ENCODE results near the gene CKAP4. TPM values are rescaled to one million over a fixed set of nuclear protein-coding genes. Genes with fewer than 3 reads are reported as not detected.

CKAP4 gene, protein sequence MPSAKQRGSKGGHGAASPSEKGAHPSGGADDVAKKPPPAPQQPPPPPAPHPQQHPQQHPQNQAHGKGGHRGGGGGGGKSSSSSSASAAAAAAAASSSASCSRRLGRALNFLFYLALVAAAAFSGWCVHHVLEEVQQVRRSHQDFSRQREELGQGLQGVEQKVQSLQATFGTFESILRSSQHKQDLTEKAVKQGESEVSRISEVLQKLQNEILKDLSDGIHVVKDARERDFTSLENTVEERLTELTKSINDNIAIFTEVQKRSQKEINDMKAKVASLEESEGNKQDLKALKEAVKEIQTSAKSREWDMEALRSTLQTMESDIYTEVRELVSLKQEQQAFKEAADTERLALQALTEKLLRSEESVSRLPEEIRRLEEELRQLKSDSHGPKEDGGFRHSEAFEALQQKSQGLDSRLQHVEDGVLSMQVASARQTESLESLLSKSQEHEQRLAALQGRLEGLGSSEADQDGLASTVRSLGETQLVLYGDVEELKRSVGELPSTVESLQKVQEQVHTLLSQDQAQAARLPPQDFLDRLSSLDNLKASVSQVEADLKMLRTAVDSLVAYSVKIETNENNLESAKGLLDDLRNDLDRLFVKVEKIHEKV
- total RNA-seq (10 to 100 TPM; 14.2 to 24.4 (median 19.7) TPM), polyA plus RNA-seq (10 to 100 TPM in 1 of 3 donors, 1 to 10 TPM in 2; 7.6 to 14.7 (median 8.0) TPM)
- long read RNA-seq, donor 1, transcript CKAP4-201 (2 exons, 3,093 nt), result major isoform, 59 of 62 reads
- long read RNA-seq, donor 1, partial matches to known transcripts, result 0 of 62 reads
- long read RNA-seq, donor 1, other reads (novel, unspliced or antisense), result 3 of 62 reads
- long read RNA-seq, donor 2, transcript CKAP4-201 (2 exons, 3,093 nt), result major isoform, 66 of 80 reads
- long read RNA-seq, donor 2, partial matches to known transcripts, result 0 of 80 reads
- long read RNA-seq, donor 2, other reads (novel, unspliced or antisense), result 14 of 80 reads

DNA sequence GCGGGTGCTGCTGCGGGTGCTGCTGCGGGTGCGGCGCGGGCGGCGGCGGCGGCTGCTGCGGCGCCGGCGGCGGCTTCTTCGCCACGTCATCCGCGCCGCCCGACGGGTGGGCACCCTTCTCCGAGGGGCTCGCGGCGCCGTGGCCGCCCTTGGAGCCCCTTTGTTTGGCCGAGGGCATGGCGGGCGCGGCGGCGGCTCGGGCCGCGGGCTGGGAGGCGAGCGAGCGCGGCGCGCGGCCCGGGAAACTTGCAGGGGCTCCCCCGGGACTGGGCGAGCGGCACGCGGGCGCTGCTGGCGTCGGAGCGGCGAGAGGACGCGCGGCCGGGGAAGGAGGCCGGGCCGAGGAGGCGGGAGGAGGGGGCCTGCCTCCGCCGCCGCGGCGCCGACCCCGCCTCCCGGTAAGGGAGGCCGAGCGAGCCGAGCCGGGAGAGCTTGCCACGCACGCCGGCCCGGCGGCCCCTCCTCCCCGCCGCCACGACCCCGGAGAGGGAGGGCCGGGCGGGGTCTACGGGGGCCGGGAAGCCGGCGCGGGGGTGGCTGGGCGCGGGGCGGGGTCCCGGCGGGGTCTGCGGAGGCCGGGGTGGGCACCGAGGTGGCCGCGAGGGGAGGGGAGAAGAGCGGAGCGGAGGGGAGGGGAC lies at the start of gene CKAP4:
CKAP4 (minus strand) TSS at position 347 of the 638 bp plus-strand sequence; CDS start at position 178, 169 bp downstream.
- 0 to 1% (median 1%) methylated on average over 42 to 101 of the region's 102 CpGs for WGBS, 3 donors
- DNase-seq (peak; percentile 82 to 88), ATAC-seq (peak; percentile 68 to 73 (median 70))
- Histone ChIP-seq H3K4me3 (peak within 1 kb of the TSS; percentile 74), H3K36me3 (ENCODE audit: insufficient read depth in 1 of 2, low read depth in 1 of 2) (no peaks in the 10 kb centered on the region), H3K9me3 (no peaks in the 10 kb centered on the region), H3K27me3 (ENCODE audit: insufficient read depth in 3 of 3, low read length in 2 of 3) (no peaks in the 10 kb centered on the region), H3K27ac (peak within 1 kb of the TSS; percentile 95), H3K4me1 (peaks cover 38% of the 10 kb centered on the region)
- intact Hi-C loops (cut with DNase I), result loop anchor here (5.0 kb wide), 1 partner anchor 55 kb away; the partner anchor contains the start of gene TCP11L2 (in 2 of the 2)
- TF ChIP-seq, protein P1, sequence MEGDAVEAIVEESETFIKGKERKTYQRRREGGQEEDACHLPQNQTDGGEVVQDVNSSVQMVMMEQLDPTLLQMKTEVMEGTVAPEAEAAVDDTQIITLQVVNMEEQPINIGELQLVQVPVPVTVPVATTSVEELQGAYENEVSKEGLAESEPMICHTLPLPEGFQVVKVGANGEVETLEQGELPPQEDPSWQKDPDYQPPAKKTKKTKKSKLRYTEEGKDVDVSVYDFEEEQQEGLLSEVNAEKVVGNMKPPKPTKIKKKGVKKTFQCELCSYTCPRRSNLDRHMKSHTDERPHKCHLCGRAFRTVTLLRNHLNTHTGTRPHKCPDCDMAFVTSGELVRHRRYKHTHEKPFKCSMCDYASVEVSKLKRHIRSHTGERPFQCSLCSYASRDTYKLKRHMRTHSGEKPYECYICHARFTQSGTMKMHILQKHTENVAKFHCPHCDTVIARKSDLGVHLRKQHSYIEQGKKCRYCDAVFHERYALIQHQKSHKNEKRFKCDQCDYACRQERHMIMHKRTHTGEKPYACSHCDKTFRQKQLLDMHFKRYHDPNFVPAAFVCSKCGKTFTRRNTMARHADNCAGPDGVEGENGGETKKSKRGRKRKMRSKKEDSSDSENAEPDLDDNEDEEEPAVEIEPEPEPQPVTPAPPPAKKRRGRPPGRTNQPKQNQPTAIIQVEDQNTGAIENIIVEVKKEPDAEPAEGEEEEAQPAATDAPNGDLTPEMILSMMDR (IDR thresholded peaks at IDR 0.05), result no peak

DNA sequence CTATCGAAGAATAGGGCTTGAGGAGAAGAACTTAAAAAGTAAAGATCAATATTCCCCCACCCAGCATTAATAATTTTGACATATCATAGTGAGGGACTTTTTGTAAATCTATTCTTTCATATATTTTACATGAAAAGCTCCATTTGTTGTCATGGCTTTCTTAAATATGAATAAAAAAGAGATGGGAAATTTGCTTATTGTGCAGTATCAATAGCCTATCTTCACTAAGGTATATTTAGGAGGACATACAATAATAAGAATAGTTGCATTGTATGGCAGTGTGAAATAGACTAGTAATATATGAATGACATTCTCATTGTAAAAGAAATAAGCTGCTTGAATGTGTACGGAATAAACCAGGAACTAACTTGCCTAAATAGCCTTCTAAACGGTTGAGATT lies 49.3 kb upstream of the CKAP4 start:
- H3K27me3 ChIP-seq (ENCODE audit: insufficient read depth in 3 of 3, low read length in 2 of 3), result no peaks in the 10 kb centered on the region
- H3K27ac ChIP-seq, result no peak overlapping the region
- H3K36me3 ChIP-seq (ENCODE audit: insufficient read depth in 1 of 2, low read depth in 1 of 2), result no peaks in the 10 kb centered on the region
- intact Hi-C loops (cut with DNase I), result no loop called here
- H3K4me1 ChIP-seq, result peaks cover 33% of the 10 kb centered on the region
- WGBS, 3 donors, result 85 to 89% (median 87%) methylated on average over 3 of the region's 3 CpGs
- ATAC-seq, result no peak
- DNase-seq, result no peak
- TF ChIP-seq, protein P1 (IDR thresholded peaks at IDR 0.05), result no peak
- H3K4me3 ChIP-seq, result no peak overlapping the region
- no peaks in the 10 kb centered on the region for H3K9me3 ChIP-seq

DNA sequence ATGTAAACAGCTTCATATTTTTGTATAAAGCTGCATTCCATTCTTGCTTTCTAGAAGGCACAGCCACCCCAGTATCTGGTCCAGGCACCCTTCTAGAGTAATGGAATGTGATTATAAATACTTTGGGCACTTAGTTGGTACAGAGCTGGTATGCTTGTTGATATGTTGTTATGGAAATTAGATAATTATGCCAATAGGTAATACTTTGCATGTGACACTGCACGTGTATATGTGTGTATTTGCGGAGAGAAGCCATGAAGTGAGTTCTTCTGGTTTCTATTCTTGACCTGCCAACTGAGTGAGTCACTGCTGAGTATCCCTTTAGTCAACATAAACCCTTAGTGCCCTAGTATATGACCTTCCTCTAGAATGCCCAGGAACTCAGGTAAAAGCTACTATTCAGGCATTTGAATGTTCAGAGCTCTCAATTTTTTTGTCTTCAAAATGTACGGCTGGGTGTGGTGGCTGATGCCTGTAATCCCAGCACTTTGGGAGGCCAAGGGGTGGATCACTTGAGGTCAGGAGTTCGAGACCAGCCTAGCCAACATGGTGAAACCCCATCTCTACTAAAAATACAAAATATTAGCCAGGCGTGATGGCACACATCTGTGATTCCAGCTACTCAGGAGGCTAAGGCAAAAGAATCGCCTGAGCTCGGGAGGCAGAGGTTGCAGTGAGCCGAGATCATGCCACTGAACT lies 48.5 kb upstream of the CKAP4 start:
- Histone ChIP-seq H3K27ac (no peak overlapping the region), H3K4me1 (peaks cover 28% of the 10 kb centered on the region), H3K27me3 (ENCODE audit: insufficient read depth in 3 of 3, low read length in 2 of 3) (no peaks in the 10 kb centered on the region), H3K4me3 (no peak overlapping the region), H3K9me3 (no peaks in the 10 kb centered on the region), H3K36me3 (ENCODE audit: insufficient read depth in 1 of 2, low read depth in 1 of 2) (no peaks in the 10 kb centered on the region)
- DNase-seq (no peak), ATAC-seq (peak; percentile 69 to 90 (median 78))
- 74 to 75% (median 75%) methylated on average over 8 of the region's 8 CpGs for WGBS, 3 donors
- intact Hi-C loops (cut with DNase I), result no loop called here
- TF ChIP-seq, protein P1 (IDR thresholded peaks at IDR 0.05), result no peak

DNA sequence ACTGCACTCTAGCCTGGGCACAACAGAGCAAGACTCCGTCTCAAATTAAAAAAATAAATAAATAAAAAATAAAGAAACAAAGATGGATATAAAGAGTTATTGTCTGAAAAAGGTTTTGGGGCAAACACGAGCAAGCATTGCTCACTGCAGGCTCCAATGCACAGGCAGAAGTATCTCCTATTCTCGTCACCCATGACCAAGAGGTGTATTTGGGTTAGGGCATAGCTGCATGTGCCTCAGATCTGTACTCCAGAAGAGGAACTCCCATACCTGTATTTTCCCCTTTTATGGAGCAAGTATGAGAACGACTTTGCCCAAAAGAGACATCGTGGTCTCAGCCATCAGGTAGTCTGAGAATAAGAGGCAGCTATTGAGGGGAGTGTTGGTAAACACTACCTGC lies 44.5 kb upstream of the CKAP4 start:
- intact Hi-C loops (cut with DNase I), result loop anchor here in 1 of 2 donors (5.0 kb wide), 1 partner anchor 40 kb away; no protein-coding TSS in a partner anchor
- no peaks in the 10 kb centered on the region for H3K9me3 ChIP-seq
- no peaks in the 10 kb centered on the region for H3K27me3 ChIP-seq (ENCODE audit: insufficient read depth in 3 of 3, low read length in 2 of 3)
- 92 to 96% (median 93%) methylated on average over 5 of the region's 5 CpGs for WGBS, 3 donors
- H3K4me3 ChIP-seq, result no peak overlapping the region
- H3K27ac ChIP-seq, result no peak overlapping the region
- no peaks in the 10 kb centered on the region for H3K36me3 ChIP-seq (ENCODE audit: insufficient read depth in 1 of 2, low read depth in 1 of 2)
- ATAC-seq (no peak), DNase-seq (no peak)
- peaks cover 5% of the 10 kb centered on the region for H3K4me1 ChIP-seq
- TF ChIP-seq, protein P1 (IDR thresholded peaks at IDR 0.05), result no peak
